CD14-positive monocyte (primary cell): ENCODE results near the gene ABCG5. TPM values are rescaled to one million over a fixed set of nuclear protein-coding genes. Genes with fewer than 3 reads are reported as not detected.

Experiments used
- DNase-seq, 3 donors: peaks; one replicate each; pipeline ENCODE4 v3.0.0-alpha.2; 2011 to 2022
- H2AFZ ChIP-seq: 2 replicates; pipeline ENCODE4 v1.6.0; 2012; ENCODE audit warnings: mild to moderate bottlenecking, low read depth, low read length, inconsistent platforms; ENCODE audit not compliant: insufficient read depth, poor library complexity, severe bottlenecking
- H3K27ac ChIP-seq, 2 donors: 1 replicate in 1 of 2; 2 replicates in 1 of 2; pipeline ENCODE4 v1.5.1; 2012 to 2013; ENCODE audit warnings: low read length in 2 of 2, control low read depth in 1 of 2, inconsistent platforms in 1 of 2, low read depth in 1 of 2, mild to moderate bottlenecking in 1 of 2
- H3K27me3 ChIP-seq, 2 donors: one replicate each; pipeline versions ENCODE4 v1.6.0 to v1.6.1; 2011 to 2013; ENCODE audit warnings: low read length in 2 of 2; ENCODE audit not compliant: control insufficient read depth in 2 of 2, insufficient read depth in 2 of 2
- H3K36me3 ChIP-seq, 2 donors: replicated peaks in 1 of 2; 1 replicate in 1 of 2; 2 replicates in 1 of 2; pipeline versions ENCODE4 v1.5.1 to v1.6.1; 2012 to 2013; ENCODE audit warnings: low read length in 2 of 2, control low read depth in 1 of 2, inconsistent platforms in 1 of 2, mild to moderate bottlenecking in 1 of 2; ENCODE audit not compliant: insufficient read depth in 2 of 2, control insufficient read depth in 1 of 2
- H3K4me1 ChIP-seq, 2 donors: 1 replicate in 1 of 2; 2 replicates in 1 of 2; pipeline versions ENCODE4 v1.5.1 to v1.6.1; 2012 to 2013; ENCODE audit warnings: low read length in 2 of 2, control low read depth in 1 of 2, inconsistent platforms in 1 of 2, mild to moderate bottlenecking in 1 of 2, moderate library complexity in 1 of 2; ENCODE audit not compliant: insufficient read depth in 2 of 2, control insufficient read depth in 1 of 2
- H3K4me2 ChIP-seq: replicated peaks from 2 replicates; pipeline ENCODE3; 2012; ENCODE audit warnings: low read length, moderate library complexity, mild to moderate bottlenecking; ENCODE audit not compliant: poor library complexity, severe bottlenecking; ENCODE audit errors: extremely low read depth
- H3K4me3 ChIP-seq, 3 experiments: fragments of 200-600 bp in 1 of 3; sonication (generic) in 1 of 3; replicated peaks in 1 of 3; 1 replicate in 2 of 3; 2 replicates in 1 of 3; pipeline ENCODE4 v1.5.1; 2011 to 2013; ENCODE audit warnings: low read length in 3 of 3, mild to moderate bottlenecking in 3 of 3, control low read depth in 2 of 3, low read depth in 2 of 3, inconsistent platforms in 1 of 3, moderate library complexity in 1 of 3
- H3K79me2 ChIP-seq: 2 replicates; pipeline ENCODE4 v1.6.0; 2012; ENCODE audit warnings: mild to moderate bottlenecking, control low read depth, inconsistent platforms, low read length, moderate library complexity; ENCODE audit not compliant: insufficient read depth
- H3K9ac ChIP-seq: 2 replicates; pipeline ENCODE4 v1.6.0; 2017; ENCODE audit warnings: low read length, mild to moderate bottlenecking; ENCODE audit not compliant: insufficient read depth, poor library complexity, severe bottlenecking
- H3K9me3 ChIP-seq, 2 donors: replicated peaks in 1 of 2; 1 replicate in 1 of 2; 2 replicates in 1 of 2; pipeline versions ENCODE4 v1.5.1 to v1.6.1; 2012 to 2013; ENCODE audit warnings: low read length in 2 of 2, control low read depth in 1 of 2; ENCODE audit not compliant: control insufficient read depth in 1 of 2, insufficient read depth in 1 of 2
- H4K20me1 ChIP-seq: 2 replicates; pipeline ENCODE4 v1.6.0; 2012; ENCODE audit warnings: mild to moderate bottlenecking, low read length, control low read depth, moderate library complexity; ENCODE audit not compliant: insufficient read depth
- H3K27ac Mint-ChIP-seq, 7 donors: one replicate each; pipeline ENCODE4 v1.8.0; 2020; ENCODE audit warnings: mild to moderate bottlenecking in 7 of 7, mixed read lengths in 7 of 7, moderate library complexity in 6 of 7, inconsistent platforms in 2 of 7
- H3K27me3 Mint-ChIP-seq, 3 donors: one replicate each; pipeline ENCODE4 v1.8.0; 2021 to 2022; ENCODE audit warnings: low read depth in 3 of 3, mild to moderate bottlenecking in 3 of 3, mixed read lengths in 3 of 3, moderate library complexity in 3 of 3, inconsistent platforms in 1 of 3
- H3K36me3 Mint-ChIP-seq, 2 donors: one replicate each; pipeline ENCODE4 v1.8.0; 2020; ENCODE audit warnings: mixed read lengths in 2 of 2, inconsistent platforms in 1 of 2, mild to moderate bottlenecking in 1 of 2
- H3K4me1 Mint-ChIP-seq: one replicate; pipeline ENCODE4 v1.8.0; 2020; ENCODE audit warnings: mild to moderate bottlenecking, mixed read lengths
- H3K4me3 Mint-ChIP-seq, 2 donors: one replicate each; pipeline ENCODE4 v1.8.0; 2020; ENCODE audit warnings: mild to moderate bottlenecking in 2 of 2, mixed read lengths in 2 of 2, moderate library complexity in 1 of 2
- H3K9me3 Mint-ChIP-seq, 7 donors: one replicate each; pipeline ENCODE4 v1.8.0; 2020 to 2022; ENCODE audit warnings: mixed read lengths in 7 of 7, mild to moderate bottlenecking in 6 of 7, moderate library complexity in 6 of 7, inconsistent platforms in 2 of 7
- CTCF ChIP-seq: fragments of 200-600 bp; IDR thresholded peaks from one replicate; pipeline ENCODE4 v1.8.0; 2022; ENCODE audit warnings: antibody characterized with exemption, mild to moderate bottlenecking
- WGBS: methylation state at CpG from one replicate; pipeline ENCODE4 v1.1.5; 2013; ENCODE audit warnings: missing lambda C conversion rate; ENCODE audit not compliant: insufficient coverage; 5-methylcytosine and 5-hydroxymethylcytosine counted together
- intact Hi-C, 2 donors: fragments of 100-400 bp; cut with micrococcal nuclease; formaldehyde crosslinking; loops; one replicate each; pipeline versions ENCODE4 v1.15.0 to v1.15.1; 2023
- polyA plus RNA-seq, 3 donors: library from polyadenylated mRNA; depleted of rRNA in 1 of 3; unstranded in 2 of 3; stranded (reverse) in 1 of 3; fragments of 300-500 nt in 2 of 3; fragments of >200 nt in 1 of 3; fragmentation: Illumina TruSeq in 2 of 3; gene quantifications; 1 replicate in 2 of 3; 2 replicates in 1 of 3; pipeline ENCODE4 v1.2.3, GENCODE V29; 2012 to 2021

ABCG5 gene
- polyA plus RNA-seq, 3 donors: not detected

- H3K4me3 ChIP-seq: no peak overlapping the region
- DNase-seq: no peak
- no peak overlapping the region for H3K4me2 ChIP-seq
- H3K36me3 ChIP-seq: no peaks in the 10 kb centered on the region
- Mint-ChIP-seq H3K9me3 (peaks cover 0 to 2% (median 0%) of the 10 kb centered on the region in 7 donors), H3K4me1 (no peaks in the 10 kb centered on the region), H3K4me3 (no peak overlapping the region), H3K27me3 (peaks cover 0 to 1% (median 0%) of the 10 kb centered on the region in 3 donors), H3K27ac (no peak overlapping the region), H3K36me3 (no peaks in the 10 kb centered on the region)
- H3K27ac ChIP-seq: no peak overlapping the region
- no peak overlapping the region for H3K9ac ChIP-seq
- intact Hi-C loops: no loop called here
- no peak overlapping the region for H2AFZ ChIP-seq
- no peak for TF ChIP-seq CTCF
- no peaks in the 10 kb centered on the region for H3K79me2 ChIP-seq
- no peaks in the 10 kb centered on the region for H3K27me3 ChIP-seq
- WGBS: 77% methylated on average over 6 of the region's 14 CpGs
- H3K9me3 ChIP-seq: no peaks in the 10 kb centered on the region
- no peaks in the 10 kb centered on the region for H3K4me1 ChIP-seq
- no peaks in the 10 kb centered on the region for H4K20me1 ChIP-seq
Observed at GRCh38 chr2:43839776-43840564, 1.3 kb upstream of the ABCG5 start.

- H3K27me3 ChIP-seq: no peaks in the 10 kb centered on the region
- no peak overlapping the region for H3K4me2 ChIP-seq
- H3K4me3 Mint-ChIP-seq: no peak overlapping the region
- H3K36me3 ChIP-seq: no peaks in the 10 kb centered on the region
- intact Hi-C loops: no loop called here
- no peaks in the 10 kb centered on the region for H4K20me1 ChIP-seq
- H2AFZ ChIP-seq: no peak overlapping the region
- no peak overlapping the region for H3K4me3 ChIP-seq
- H3K27me3 Mint-ChIP-seq: peaks cover 1 to 2% (median 2%) of the 10 kb centered on the region in 3 donors
- H3K4me1 Mint-ChIP-seq: no peaks in the 10 kb centered on the region
- H3K4me1 ChIP-seq: no peaks in the 10 kb centered on the region
- TF ChIP-seq CTCF: no peak
- no peaks in the 10 kb centered on the region for H3K79me2 ChIP-seq
- no peaks in the 10 kb centered on the region for H3K9me3 ChIP-seq
- 95% methylated on average over 15 of the region's 21 CpGs for WGBS
- H3K9me3 Mint-ChIP-seq: peaks cover 0 to 2% (median 0%) of the 10 kb centered on the region in 7 donors
- H3K27ac Mint-ChIP-seq: no peak overlapping the region
- DNase-seq: no peak
- H3K9ac ChIP-seq: no peak overlapping the region
- H3K36me3 Mint-ChIP-seq: no peaks in the 10 kb centered on the region
- no peak overlapping the region for H3K27ac ChIP-seq
Observed at GRCh38 chr2:43837831-43838559, 644 bp downstream of the ABCG5 start.
